ENCODE measurements around the gene SLC48A1.

Gene SLC48A1

DNA sequence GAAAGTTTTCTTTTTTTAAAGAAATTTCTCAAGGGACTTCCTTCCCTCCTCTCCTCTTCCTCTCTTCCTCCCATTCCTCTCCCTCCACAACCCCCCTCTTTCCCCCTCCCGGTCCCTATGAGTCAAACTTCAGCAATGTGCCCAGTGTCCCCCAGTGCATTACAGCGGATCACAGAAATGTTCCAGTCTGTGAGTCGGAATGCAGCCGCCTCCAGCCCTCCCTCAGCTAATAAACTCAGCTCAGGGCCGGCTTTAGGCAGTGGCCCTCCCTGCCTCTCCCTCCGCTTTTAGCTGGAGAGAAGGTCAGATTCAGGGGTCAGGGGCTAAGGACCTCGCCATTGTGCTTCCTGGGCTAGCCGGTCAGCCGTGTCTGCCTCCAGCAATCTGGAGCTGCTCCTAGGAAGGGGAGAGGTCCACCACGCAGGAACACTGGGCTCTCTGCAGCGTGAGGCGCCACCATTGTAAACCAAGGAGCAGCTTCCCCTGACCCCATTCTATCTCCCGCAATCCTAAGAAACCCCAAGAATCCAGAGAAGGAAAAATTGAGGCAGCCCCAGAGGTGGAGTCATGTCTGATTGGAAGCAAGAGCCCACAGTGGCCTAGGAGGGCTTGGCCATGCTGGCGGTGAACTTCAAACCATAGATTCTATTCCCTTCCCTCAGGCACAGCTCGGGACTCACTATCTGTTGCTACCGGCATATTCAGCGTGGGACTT, 47.8 kb downstream of the SLC48A1 start:
- H3K4me3 ChIP-seq (ENCODE audit: low read depth, low read length), result no peak overlapping the region
- no peak for TF ChIP-seq CTCF (IDR thresholded peaks at IDR 0.05; ENCODE audit: borderline replicate concordance, insufficient read depth, low read depth, low read length)

DNA sequence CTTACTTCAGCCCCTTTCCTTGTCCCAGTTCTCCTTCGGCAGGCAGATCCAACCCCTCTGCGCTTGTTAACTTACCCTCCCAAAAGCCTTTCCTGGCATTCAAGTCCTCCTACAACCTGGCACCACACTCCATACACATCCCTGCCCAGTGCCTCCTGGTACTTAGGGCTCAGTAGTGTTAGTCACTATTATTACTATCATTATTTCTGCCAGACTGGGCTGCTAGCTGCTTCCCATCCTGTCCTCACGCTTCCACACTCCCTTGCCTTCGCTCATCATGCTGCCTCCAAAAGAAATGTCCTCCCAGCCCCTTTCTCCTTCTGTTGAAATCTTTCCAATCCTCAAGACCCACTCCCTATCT, 48.3 kb downstream of the SLC48A1 start:
- no peak overlapping the region for H3K4me3 ChIP-seq (ENCODE audit: low read depth, low read length)
- TF ChIP-seq CTCF (IDR thresholded peaks at IDR 0.05; ENCODE audit: borderline replicate concordance, insufficient read depth, low read depth, low read length), result no peak

DNA sequence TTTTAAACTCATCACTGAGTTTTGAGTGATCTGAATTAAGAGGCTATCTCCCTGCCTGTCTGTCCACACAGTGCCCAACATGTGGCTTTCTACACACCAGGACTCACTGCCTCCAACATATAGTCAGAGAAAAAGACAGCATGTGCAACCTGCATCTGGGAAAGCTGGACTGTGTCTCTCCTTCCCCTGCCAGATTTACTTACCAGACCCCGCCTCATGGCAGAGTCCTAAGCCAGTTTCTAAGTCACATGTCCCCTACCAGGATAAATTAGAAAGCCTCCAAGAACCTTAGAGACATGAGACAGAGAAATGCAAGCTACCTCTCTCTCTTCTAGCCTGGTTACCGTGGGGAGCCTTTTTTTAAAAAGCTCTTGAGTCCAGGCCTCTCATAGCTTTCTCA, 49.4 kb downstream of the SLC48A1 start:
- H3K4me3 ChIP-seq (ENCODE audit: low read depth, low read length), result no peak overlapping the region
- TF ChIP-seq CTCF (IDR thresholded peaks at IDR 0.05; ENCODE audit: borderline replicate concordance, insufficient read depth, low read depth, low read length), result no peak

- TF ChIP-seq CTCF (IDR thresholded peaks at IDR 0.05; ENCODE audit: borderline replicate concordance, insufficient read depth, low read depth, low read length), result no peak
- H3K4me3 ChIP-seq (ENCODE audit: low read depth, low read length), result no peak overlapping the region
Measured at GRCh38 chr12:47822863-47823262, 49.8 kb downstream of the SLC48A1 start.

GRCh38 chr12:47823422-47824086, 50.5 kb downstream of the SLC48A1 start:
- no peak for TF ChIP-seq CTCF (IDR thresholded peaks at IDR 0.05; ENCODE audit: borderline replicate concordance, insufficient read depth, low read depth, low read length)
- no peak overlapping the region for H3K4me3 ChIP-seq (ENCODE audit: low read depth, low read length)

GRCh38 chr12:47824198-47824597, 51.2 kb downstream of the SLC48A1 start:
- no peak for TF ChIP-seq CTCF (IDR thresholded peaks at IDR 0.05; ENCODE audit: borderline replicate concordance, insufficient read depth, low read depth, low read length)
- H3K4me3 ChIP-seq (ENCODE audit: low read depth, low read length), result no peak overlapping the region

DNA sequence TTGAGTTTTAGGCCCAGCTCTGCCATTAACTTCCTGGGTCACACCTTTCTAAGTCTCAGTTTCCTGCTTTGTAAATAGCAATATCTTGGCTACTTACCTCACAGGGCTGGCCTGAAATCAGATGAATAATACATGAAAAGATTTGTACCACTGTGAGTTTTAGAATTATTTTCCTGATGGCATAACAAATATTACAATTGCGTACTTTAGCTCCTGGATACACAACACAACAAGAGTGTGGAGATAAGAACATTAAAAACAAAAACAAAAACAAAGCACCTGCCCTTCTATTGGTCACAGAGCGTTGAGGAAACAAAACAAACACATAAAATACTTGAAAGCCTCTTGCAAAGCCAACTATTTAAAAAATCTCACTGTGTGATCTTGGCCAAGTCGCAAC, 51.6 kb downstream of the SLC48A1 start:
- H3K4me3 ChIP-seq (ENCODE audit: low read depth, low read length), result no peak overlapping the region

More for the DNA sequence above, 51.6 kb downstream of the SLC48A1 start:
- no peak for TF ChIP-seq CTCF (IDR thresholded peaks at IDR 0.05; ENCODE audit: borderline replicate concordance, insufficient read depth, low read depth, low read length)
